HEK293 (cell line): ENCODE measurements around the gene FAM43A.

Experiments used
- CTCF ChIA-PET: fragments of 350-600 bp; formaldehyde crosslinking; extraction: SDS; loops from one replicate; lab custom pipeline; 2021; ENCODE audit warnings: antibody characterized with exemption; lab: Yijun Ruan, JAX
- POLR2A ChIA-PET: fragments of 300-600 bp; formaldehyde crosslinking; extraction: SDS; loops from one replicate; lab custom pipeline; 2020; ENCODE audit warnings: antibody characterized with exemption, inconsistent platforms; lab: Yijun Ruan, JAX
- H3K27ac ChIP-seq: fragments of 200-500 bp; sonication (Bioruptor generic); 2 replicates; pipeline ENCODE4 v1.5.1; 2014; ENCODE audit warnings: low read depth, low read length, control low read depth, inconsistent platforms; ENCODE audit errors: extremely low read depth
- H3K36me3 ChIP-seq, 2 experiments: fragments of 200-500 bp in 1 of 2; sonication (Bioruptor generic) in 1 of 2; 1 replicate in 1 of 2; 2 replicates in 1 of 2; pipeline ENCODE4 v1.5.1; 2014 to 2017; ENCODE audit warnings: inconsistent platforms in 2 of 2, low read length in 2 of 2; ENCODE audit not compliant: control insufficient read depth in 2 of 2, insufficient read depth in 1 of 2
- H3K4me1 ChIP-seq: fragments of 200-500 bp; sonication (Bioruptor generic); 2 replicates; pipeline ENCODE4 v1.5.1; 2014; ENCODE audit warnings: mild to moderate bottlenecking, low read length, inconsistent platforms; ENCODE audit not compliant: control insufficient read depth, insufficient read depth
- H3K4me3 ChIP-seq: 2 replicates; pipeline ENCODE4 v1.5.1; 2011; ENCODE audit warnings: low read depth, mild to moderate bottlenecking, control low read depth, low read length, moderate library complexity
- H3K9me3 ChIP-seq: fragments of 200-500 bp; sonication (Bioruptor generic); 2 replicates; pipeline ENCODE4 v1.5.1; 2014; ENCODE audit warnings: low read depth, low read length, inconsistent platforms; ENCODE audit not compliant: control insufficient read depth, insufficient read depth
- AEBP2 ChIP-seq: fragments of 450-650 bp; formaldehyde crosslinking; IDR thresholded peaks from 2 replicates; pipeline ENCODE4 v1.5.1; 2016; ENCODE audit warnings: missing biosample characterization, missing genetic modification characterization, borderline replicate concordance
- INSM2 ChIP-seq: fragments of 450-650 bp; formaldehyde crosslinking; IDR thresholded peaks from 2 replicates; pipeline ENCODE4 v1.5.1; 2016; ENCODE audit warnings: missing biosample characterization, missing genetic modification characterization
- REST ChIP-seq: fragments of 450-650 bp; formaldehyde crosslinking; IDR thresholded peaks from 2 replicates; pipeline ENCODE4 v1.5.1; 2016; ENCODE audit warnings: missing biosample characterization, missing genetic modification characterization
- ZBTB10 ChIP-seq: fragments of 450-650 bp; formaldehyde crosslinking; IDR thresholded peaks from 2 replicates; pipeline ENCODE4 v1.5.1; 2016; ENCODE audit warnings: missing biosample characterization, missing genetic modification characterization
- ZBTB11 ChIP-seq: fragments of 450-650 bp; formaldehyde crosslinking; conservative IDR thresholded peaks from 2 replicates; pipeline ENCODE4 v1.5.1; 2016; ENCODE audit warnings: low read depth, missing biosample characterization, missing genetic modification characterization
- ZBTB17 ChIP-seq: fragments of 450-650 bp; formaldehyde crosslinking; IDR thresholded peaks from 2 replicates; pipeline ENCODE4 v1.5.1; 2016; ENCODE audit warnings: missing biosample characterization, missing genetic modification characterization
- ZBTB44 ChIP-seq: fragments of 450-650 bp; IDR thresholded peaks from 2 replicates; pipeline ENCODE4 v1.5.1; 2018; ENCODE audit warnings: missing biosample characterization, mild to moderate bottlenecking, missing genetic modification characterization
- ZNF174 ChIP-seq: fragments of 450-650 bp; formaldehyde crosslinking; IDR thresholded peaks from 2 replicates; pipeline ENCODE4 v1.5.0; 2017; ENCODE audit warnings: missing biosample characterization, mild to moderate bottlenecking, missing genetic modification characterization
- ZNF175 ChIP-seq: fragments of 450-650 bp; formaldehyde crosslinking; IDR thresholded peaks from 2 replicates; pipeline ENCODE4 v1.5.1; 2016; ENCODE audit warnings: missing biosample characterization, missing genetic modification characterization
- ZNF473 ChIP-seq: fragments of 450-650 bp; formaldehyde crosslinking; IDR thresholded peaks from 2 replicates; pipeline ENCODE4 v1.5.1; 2017; ENCODE audit warnings: missing biosample characterization, missing genetic modification characterization
- ZNF488 ChIP-seq: fragments of 450-650 bp; formaldehyde crosslinking; IDR thresholded peaks from 2 replicates; pipeline ENCODE4 v1.5.1; 2016; ENCODE audit warnings: missing biosample characterization, missing genetic modification characterization
- ZNF501 ChIP-seq: fragments of 450-650 bp; formaldehyde crosslinking; IDR thresholded peaks from 2 replicates; pipeline ENCODE4 v1.5.1; 2016; ENCODE audit warnings: missing biosample characterization, missing genetic modification characterization
- ZNF510 ChIP-seq: fragments of 450-650 bp; formaldehyde crosslinking; IDR thresholded peaks from 2 replicates; pipeline ENCODE4 v1.5.1; 2018; ENCODE audit warnings: mild to moderate bottlenecking, missing genetic modification characterization, missing biosample characterization; ENCODE audit not compliant: insufficient replicate concordance
- ZNF664 ChIP-seq: fragments of 450-650 bp; formaldehyde crosslinking; IDR thresholded peaks from 2 replicates; pipeline ENCODE4 v1.5.1; 2016; ENCODE audit warnings: missing biosample characterization, missing genetic modification characterization

The FAM43A gene

GRCh38 chr3:194725346-194725745, 39.7 kb downstream of the FAM43A start:
- H3K4me1 ChIP-seq: no peaks in the 10 kb centered on the region
- ChIA-PET POLR2A (no interaction called here), CTCF (no interaction called here)
- no peak overlapping the region for H3K4me3 ChIP-seq
- no peak overlapping the region for H3K27ac ChIP-seq
- no peaks in the 10 kb centered on the region for H3K36me3 ChIP-seq
- no peaks in the 10 kb centered on the region for H3K9me3 ChIP-seq
- TF ChIP-seq ZNF664 (tag by site-specific recombination) (no peak), ZNF501 (no peak), ZNF488 (tag by site-specific recombination) (no peak)
- TF ChIP-seq, all 188 proteins: peak for 0

GRCh38 chr3:194727435-194728128, 41.9 kb downstream of the FAM43A start:
- H3K4me1 ChIP-seq: no peaks in the 10 kb centered on the region
- H3K27ac ChIP-seq: no peak overlapping the region
- H3K36me3 ChIP-seq: no peaks in the 10 kb centered on the region
- no peak overlapping the region for H3K4me3 ChIP-seq
- no peak for TF ChIP-seq AEBP2
- 0 out of 2 replicates have a peak, but pooled peaks have one; percentile 15 for TF ChIP-seq ZBTB17
- H3K9me3 ChIP-seq: no peaks in the 10 kb centered on the region
- ChIA-PET CTCF (interaction anchor here (0.9 kb wide), 1 partner anchor 45 kb away, joined by 4 read pairs; no protein-coding TSS in a partner anchor), POLR2A (no interaction called here)

- Histone ChIP-seq H3K36me3 (no peaks in the 10 kb centered on the region), H3K9me3 (no peaks in the 10 kb centered on the region), H3K27ac (no peak overlapping the region), H3K4me3 (no peak overlapping the region), H3K4me1 (no peaks in the 10 kb centered on the region)
- ChIA-PET CTCF (interaction anchor here (0.7 kb wide), 1 partner anchor 1253 kb away, joined by 3 read pairs; no protein-coding TSS in a partner anchor), POLR2A (no interaction called here)
- TF ChIP-seq REST (tag by site-specific recombination): no peak
- TF ChIP-seq INSM2 (tag by site-specific recombination): no peak
- no peak for TF ChIP-seq ZNF510
- TF ChIP-seq ZBTB11 (tag by site-specific recombination): no peak
- no peak for TF ChIP-seq ZNF174 (tag by site-specific recombination)
- TF ChIP-seq ZBTB44 (tag by site-specific recombination): no peak
- TF ChIP-seq ZBTB10 (tag by site-specific recombination): no peak
- no peak for TF ChIP-seq ZNF175 (tag by site-specific recombination)
- TF ChIP-seq ZNF473: no peak
Observed at GRCh38 chr3:194728986-194729385, 43.3 kb downstream of the FAM43A start.
